HL-60 (cell line): ENCODE results near the gene GSTT4.

ENCODE experiments used
- DNase-seq, 2 experiments: peaks; one replicate each; pipeline ENCODE4 v3.0.0-alpha.2; 2010 to 2020; ENCODE audit warnings: low read depth in 1 of 2, low spot score in 1 of 2
- H3K27ac ChIP-seq: fragments of 250-450 bp; sonication (Bioruptor Pico); replicated peaks from 2 replicates; pipeline ENCODE4 v1.5.1; 2020; ENCODE audit warnings: mild to moderate bottlenecking, moderate library complexity
- H3K27me3 ChIP-seq: fragments of 250-450 bp; sonication (Bioruptor Pico); 2 replicates; pipeline ENCODE4 v1.5.1; 2021; ENCODE audit warnings: mild to moderate bottlenecking, moderate library complexity; ENCODE audit not compliant: insufficient read depth, poor library complexity, severe bottlenecking
- H3K4me3 ChIP-seq: replicated peaks from 2 replicates; pipeline ENCODE4 v1.5.1; 2011; ENCODE audit warnings: mild to moderate bottlenecking, control low read depth, low read length; ENCODE audit not compliant: insufficient read depth
- CTCF ChIP-seq: IDR thresholded peaks from one replicate; pipeline ENCODE4 v1.5.1; 2011; ENCODE audit warnings: low read length, control low read depth, inconsistent platforms; ENCODE audit not compliant: insufficient read depth
- GABPA ChIP-seq: IDR thresholded peaks from 2 replicates; pipeline ENCODE4 v1.6.1; 2012; ENCODE audit warnings: low read depth
- POLR2AphosphoS5 ChIP-seq: IDR thresholded peaks from 2 replicates; pipeline ENCODE4 v1.6.1; 2012; ENCODE audit warnings: low read depth
- REST ChIP-seq: IDR thresholded peaks from 2 replicates; pipeline ENCODE4 v1.6.1; 2012; ENCODE audit warnings: low read depth; ENCODE audit not compliant: insufficient replicate concordance
- SPI1 ChIP-seq: IDR thresholded peaks from 2 replicates; pipeline ENCODE4 v1.6.1; 2012; ENCODE audit warnings: low read depth, mild to moderate bottlenecking, borderline replicate concordance

Gene GSTT4

GRCh38 chr22:24024354-24024753 lies 19.1 kb upstream of the GSTT4 start:
- DNase-seq: no peak
- Histone ChIP-seq H3K4me3 (no peak overlapping the region), H3K27ac (no peak overlapping the region), H3K27me3 (no peaks in the 10 kb centered on the region)
- TF ChIP-seq CTCF (no peak), SPI1 (no peak), POLR2AphosphoS5 (no peak), REST (no peak), GABPA (no peak)

- H3K27ac ChIP-seq: no peak overlapping the region
- no peaks in the 10 kb centered on the region for H3K27me3 ChIP-seq
- H3K4me3 ChIP-seq: no peak overlapping the region
- no peak for TF ChIP-seq REST
- DNase-seq: no peak
Measured at GRCh38 chr22:24023204-24023789, 18.0 kb upstream of the GSTT4 start.

GRCh38 chr22:24021304-24021703 lies 16.1 kb upstream of the GSTT4 start:
- H3K27ac ChIP-seq: no peak overlapping the region
- no peak overlapping the region for H3K4me3 ChIP-seq
- TF ChIP-seq REST: no peak
- no peak for TF ChIP-seq CTCF
- TF ChIP-seq GABPA: no peak
- TF ChIP-seq POLR2AphosphoS5: no peak
- H3K27me3 ChIP-seq: no peaks in the 10 kb centered on the region
- DNase-seq: no peak

GRCh38 chr22:24016156-24016555 lies 10.9 kb upstream of the GSTT4 start:
- no peaks in the 10 kb centered on the region for H3K27me3 ChIP-seq

More at GRCh38 chr22:24016156-24016555, 10.9 kb upstream of the GSTT4 start:
- DNase-seq: no peak
- no peak for TF ChIP-seq CTCF
- TF ChIP-seq POLR2AphosphoS5: no peak
- TF ChIP-seq SPI1: no peak
- no peak for TF ChIP-seq REST
- TF ChIP-seq GABPA: no peak
- H3K4me3 ChIP-seq: no peak overlapping the region
- H3K27ac ChIP-seq: no peak overlapping the region
